ENCODE results near the gene SLC12A7. TPM values are rescaled to one million over a fixed set of nuclear protein-coding genes. Genes with fewer than 3 reads are reported as not detected.
A peak's percentile ranks its signal among the peaks of the same experiment; 100 is the strongest.

Gene SLC12A7
- total and polyA plus RNA-seq, 9 of the 15 experiments (the other 6 are each of a cell fraction or from before 2014, with no cell fraction given) = 0.01 to 3.1 (median 0.56) TPM

GRCh38 chr5:1073239-1074102, 38.4 kb downstream of the SLC12A7 start:
- FAIRE-seq (no peak), DNase-seq (ENCODE audit: extremely low read depth in 1 of 4, low spot score in 3 of 4) (no peak), ATAC-seq (no peak)
- H3K4me3 ChIP-seq = no peak overlapping the region
- H2AFZ ChIP-seq (ENCODE audit: low read depth, low read length) = no peak overlapping the region
- peaks cover 12% of the 10 kb centered on the region for H4K20me1 ChIP-seq (replicated peaks; ENCODE audit: control insufficient read depth, insufficient read depth, low read length)
- H3K27me3 ChIP-seq (ENCODE audit: control insufficient read depth in 2 of 2, insufficient read depth in 2 of 2, low read length in 2 of 2) = peaks cover 0 to 33% of the 10 kb centered on the region in 2 experiments; a peak in 3 of 5 replicates
- H3K9me3 ChIP-seq (replicated peaks; ENCODE audit: control insufficient read depth, insufficient read depth, low read depth, low read length) = no peaks in the 10 kb centered on the region
- CTCF ChIA-PET (ENCODE audit: low intra/inter-chr PET ratio) = no interaction called here
- no peaks in the 10 kb centered on the region for H3K9me1 ChIP-seq (ENCODE audit: control insufficient read depth, insufficient read depth, low read length)
- no peaks in the 10 kb centered on the region for H3K79me2 ChIP-seq (ENCODE audit: control insufficient read depth, insufficient read depth, low read length)
- POLR2A ChIA-PET = interaction anchor here (0.7 kb wide), 1 partner anchor 32 kb away, joined by 5 read pairs; no protein-coding TSS in a partner anchor
- intact Hi-C loops (cut with micrococcal nuclease) (no loop called here), in situ Hi-C loops (cut with MboI) (no loop called here)
- no TSS peak for BruUV-seq (replicated peaks)
- H3K9ac ChIP-seq (ENCODE audit: insufficient read depth in 1 of 2, low read depth in 2 of 2, low read length in 2 of 2) = no peak overlapping the region
- peaks cover 0 to 44% of the 10 kb centered on the region in 2 experiments; a peak in 3 of 5 replicates for H3K4me1 ChIP-seq (replicated peaks in 1 of 2; ENCODE audit: control insufficient read depth in 2 of 2, insufficient read depth in 2 of 2, low read length in 2 of 2)
- 51% methylated on average over 40 of the region's 46 CpGs for WGBS (ENCODE audit: insufficient coverage, low coverage, missing lambda C conversion rate)
- H3K4me2 ChIP-seq (ENCODE audit: insufficient read depth, low read length) = no peak overlapping the region
- H3K36me3 ChIP-seq (ENCODE audit: control insufficient read depth, insufficient read depth, low read length) = no peaks in the 10 kb centered on the region
- TF ChIP-seq ZEB2 (IDR thresholded peaks at IDR 0.05) (peak; percentile 53; the same call in 1 of the 2 replicates), FOS (IDR thresholded peaks at IDR 0.05; ENCODE audit: extremely low read depth, insufficient read length) (no peak), ZNF143 (CRISPR knock-in tag; IDR thresholded peaks at IDR 0.05) (no peak), ZBTB33 (CRISPR knock-in tag; IDR thresholded peaks at IDR 0.05) (peak; percentile 75), ZNF668 (CRISPR knock-in tag; IDR thresholded peaks at IDR 0.05) (no peak), BCL6 (CRISPR knock-in tag; IDR thresholded peaks at IDR 0.05) (no peak), ZNF75A (CRISPR knock-in tag; IDR thresholded peaks at IDR 0.05) (no peak), BDP1 (IDR thresholded peaks at IDR 0.05; ENCODE audit: insufficient read depth, insufficient read length) (no peak), ZNF830 (CRISPR knock-in tag; IDR thresholded peaks at IDR 0.05) (no peak), PBX2 (CRISPR knock-in tag; IDR thresholded peaks at IDR 0.05; ENCODE audit: low read depth) (no peak), PBX2 (tag; conservative IDR thresholded peaks at IDR 0.05; ENCODE audit: low read depth) (no peak), PTBP1 (IDR thresholded peaks at IDR 0.05; ENCODE audit: low read depth, low read length) (no peak), HLTF (IDR thresholded peaks at IDR 0.05) (no peak), RBM17 (IDR thresholded peaks at IDR 0.05; ENCODE audit: borderline replicate concordance, low read depth, low read length) (no peak), GTF2E2 (tag; IDR thresholded peaks at IDR 0.05) (no peak)
- no peak overlapping the region for H3K27ac ChIP-seq (ENCODE audit: extremely low read depth, low read depth, low read length)

Measured in K562 (cell line).